BE2C (cell line): ENCODE data around the gene DIP2C.
A peak's percentile ranks its signal among the peaks of the same experiment; 100 is the strongest.

Experiments used
- DNase-seq: peaks from one replicate; pipeline ENCODE4 v3.0.0-alpha.2; 2020
- H3K27me3 ChIP-seq: fragments of 250-450 bp; sonication (Bioruptor Pico); 2 replicates; pipeline ENCODE4 v1.5.1; 2020; ENCODE audit warnings: mild to moderate bottlenecking
- H3K36me3 ChIP-seq: fragments of 250-450 bp; sonication (Bioruptor Pico); 2 replicates; pipeline ENCODE4 v1.5.1; 2020; ENCODE audit warnings: mild to moderate bottlenecking
- H3K4me1 ChIP-seq: fragments of 250-450 bp; sonication (Bioruptor Pico); 2 replicates; pipeline ENCODE4 v1.5.1; 2020
- H3K4me3 ChIP-seq: 2 replicates; pipeline ENCODE4 v1.5.1; 2011; ENCODE audit warnings: low read depth, low read length
- H3K9me3 ChIP-seq: fragments of 250-450 bp; sonication (Bioruptor Pico); 2 replicates; pipeline ENCODE4 v1.5.1; 2020
- CTCF ChIP-seq: IDR thresholded peaks from 2 replicates; pipeline ENCODE4 v1.5.1; 2012; ENCODE audit warnings: mild to moderate bottlenecking, low read depth, low read length

DIP2C gene

GRCh38 chr10:618229-618989, 71.1 kb downstream of the DIP2C start:
- DNase-seq = no peak
- TF ChIP-seq CTCF = no peak

GRCh38 chr10:617471-617870, 72.0 kb downstream of the DIP2C start:
- Histone ChIP-seq H3K36me3 (no peaks in the 10 kb centered on the region), H3K27me3 (no peaks in the 10 kb centered on the region), H3K9me3 (no peaks in the 10 kb centered on the region), H3K4me3 (no peak overlapping the region), H3K4me1 (peaks cover 20% of the 10 kb centered on the region)
- no peak for TF ChIP-seq CTCF
- DNase-seq = no peak

More at GRCh38 chr10:618229-618989, 71.1 kb downstream of the DIP2C start:
- Histone ChIP-seq H3K36me3 (no peaks in the 10 kb centered on the region), H3K9me3 (no peaks in the 10 kb centered on the region), H3K4me1 (peaks cover 24% of the 10 kb centered on the region), H3K27me3 (no peaks in the 10 kb centered on the region), H3K4me3 (no peak overlapping the region)

- Histone ChIP-seq H3K36me3 (no peaks in the 10 kb centered on the region), H3K9me3 (no peaks in the 10 kb centered on the region), H3K4me1 (peaks cover 19% of the 10 kb centered on the region), H3K4me3 (no peak overlapping the region), H3K27me3 (no peaks in the 10 kb centered on the region)
- no peak for TF ChIP-seq CTCF
- no peak for DNase-seq
These were observed 73.8 kb downstream of the DIP2C start for GRCh38 chr10:615583-616152.

GRCh38 chr10:614790-615582, 74.5 kb downstream of the DIP2C start:
- TF ChIP-seq CTCF = no peak
- H3K9me3 ChIP-seq = no peaks in the 10 kb centered on the region
- no peaks in the 10 kb centered on the region for H3K27me3 ChIP-seq
- H3K4me3 ChIP-seq = peak overlapping the region; percentile 24
- peaks cover 19% of the 10 kb centered on the region for H3K4me1 ChIP-seq
- DNase-seq = peak; percentile 61
- H3K36me3 ChIP-seq = no peaks in the 10 kb centered on the region

- Histone ChIP-seq H3K36me3 (no peaks in the 10 kb centered on the region), H3K4me3 (peak overlapping the region; percentile 24), H3K4me1 (peaks cover 19% of the 10 kb centered on the region), H3K27me3 (no peaks in the 10 kb centered on the region), H3K9me3 (no peaks in the 10 kb centered on the region)
- DNase-seq = no peak
- no peak for TF ChIP-seq CTCF
These were observed 75.2 kb downstream of the DIP2C start for GRCh38 chr10:614139-614711.
